GM12873 (cell line): ENCODE results near the gene RELL1.

Experiments
- CTCF ChIP-seq: IDR thresholded peaks from 2 replicates; pipeline ENCODE4 v1.5.1; 2012; ENCODE audit warnings: low read depth, mild to moderate bottlenecking, moderate library complexity, low read length, control low read depth; ENCODE audit not compliant: insufficient read depth; ENCODE audit errors: missing control alignments

The RELL1 gene

GRCh38 chr4:37673538-37674192 lies 12.5 kb downstream of the RELL1 start:
- no peak for TF ChIP-seq CTCF

- no peak for TF ChIP-seq CTCF
Observed at GRCh38 chr4:37671072-37671471, 15.1 kb downstream of the RELL1 start.

GRCh38 chr4:37670249-37670648 lies 15.9 kb downstream of the RELL1 start:
- TF ChIP-seq CTCF = no peak

- no peak for TF ChIP-seq CTCF
Observed at GRCh38 chr4:37667197-37668100, 18.7 kb downstream of the RELL1 start.

- no peak for TF ChIP-seq CTCF
Observed at GRCh38 chr4:37666625-37667071, 19.5 kb downstream of the RELL1 start.

- no peak for TF ChIP-seq CTCF
Observed at GRCh38 chr4:37665333-37666320, 20.5 kb downstream of the RELL1 start.
